ENCODE measurements around the gene RBMS3.

The RBMS3 gene

GRCh38 chr3:29758108-29758433 is 477.2 kb downstream of the RBMS3 start:
- no peaks in the 10 kb centered on the region for H3K27me3 ChIP-seq (ENCODE audit: low read depth, low read length)
- peaks cover 6 to 12% of the 10 kb centered on the region in 2 donors for H3K4me1 ChIP-seq (ENCODE audit: control insufficient read depth in 1 of 2, insufficient read depth in 2 of 2, low read length in 2 of 2)
- peak overlapping the region; percentile 81 for H3K27ac ChIP-seq (ENCODE audit: low read length)
- H3K9me3 ChIP-seq (ENCODE audit: control insufficient read depth in 1 of 2, low read length in 2 of 2), result no peaks in the 10 kb centered on the region
- H3K4me3 ChIP-seq (ENCODE audit: low read depth in 1 of 2, low read length in 2 of 2), result no peak overlapping the region
- H3K36me3 ChIP-seq (ENCODE audit: control insufficient read depth in 1 of 2, insufficient read depth in 2 of 2, low read length in 2 of 2), result no peaks in the 10 kb centered on the region

GRCh38 chr3:29758434-29759322 is 477.8 kb downstream of the RBMS3 start:
- Histone ChIP-seq H3K27me3 (ENCODE audit: low read depth, low read length) (no peaks in the 10 kb centered on the region), H3K27ac (ENCODE audit: low read length) (peak overlapping the region; percentile 81), H3K4me1 (ENCODE audit: control insufficient read depth in 1 of 2, insufficient read depth in 2 of 2, low read length in 2 of 2) (peaks cover 6 to 13% of the 10 kb centered on the region in 2 donors), H3K4me3 (ENCODE audit: low read depth in 1 of 2, low read length in 2 of 2) (peak overlapping the region in 1 of 2 donors; percentile 5), H3K36me3 (ENCODE audit: control insufficient read depth in 1 of 2, insufficient read depth in 2 of 2, low read length in 2 of 2) (no peaks in the 10 kb centered on the region), H3K9me3 (ENCODE audit: control insufficient read depth in 1 of 2, low read length in 2 of 2) (no peaks in the 10 kb centered on the region)

GRCh38 chr3:29759411-29760225 is 478.7 kb downstream of the RBMS3 start:
- Histone ChIP-seq H3K27me3 (ENCODE audit: low read depth, low read length) (no peaks in the 10 kb centered on the region), H3K9me3 (ENCODE audit: control insufficient read depth in 1 of 2, low read length in 2 of 2) (no peaks in the 10 kb centered on the region), H3K36me3 (ENCODE audit: control insufficient read depth in 1 of 2, insufficient read depth in 2 of 2, low read length in 2 of 2) (no peaks in the 10 kb centered on the region), H3K4me3 (ENCODE audit: low read depth in 1 of 2, low read length in 2 of 2) (peak overlapping the region in 1 of 2 donors; percentile 5), H3K27ac (ENCODE audit: low read length) (peak overlapping the region; percentile 81), H3K4me1 (ENCODE audit: control insufficient read depth in 1 of 2, insufficient read depth in 2 of 2, low read length in 2 of 2) (peaks cover 6 to 19% of the 10 kb centered on the region in 2 donors)

GRCh38 chr3:29760226-29760685 is 479.4 kb downstream of the RBMS3 start:
- Histone ChIP-seq H3K36me3 (ENCODE audit: control insufficient read depth in 1 of 2, insufficient read depth in 2 of 2, low read length in 2 of 2) (no peaks in the 10 kb centered on the region), H3K4me3 (ENCODE audit: low read depth in 1 of 2, low read length in 2 of 2) (no peak overlapping the region), H3K4me1 (ENCODE audit: control insufficient read depth in 1 of 2, insufficient read depth in 2 of 2, low read length in 2 of 2) (peaks cover 6 to 19% of the 10 kb centered on the region in 2 donors), H3K27me3 (ENCODE audit: low read depth, low read length) (no peaks in the 10 kb centered on the region), H3K27ac (ENCODE audit: low read length) (peak overlapping the region; percentile 81), H3K9me3 (ENCODE audit: control insufficient read depth in 1 of 2, low read length in 2 of 2) (no peaks in the 10 kb centered on the region)

GRCh38 chr3:29761517-29761916 is 480.6 kb downstream of the RBMS3 start:
- no peaks in the 10 kb centered on the region for H3K27me3 ChIP-seq (ENCODE audit: low read depth, low read length)
- H3K9me3 ChIP-seq (ENCODE audit: control insufficient read depth in 1 of 2, low read length in 2 of 2), result no peaks in the 10 kb centered on the region
- peaks cover 6 to 19% of the 10 kb centered on the region in 2 donors for H3K4me1 ChIP-seq (ENCODE audit: control insufficient read depth in 1 of 2, insufficient read depth in 2 of 2, low read length in 2 of 2)
- no peak overlapping the region for H3K27ac ChIP-seq (ENCODE audit: low read length)
- H3K4me3 ChIP-seq (ENCODE audit: low read depth in 1 of 2, low read length in 2 of 2), result no peak overlapping the region
- H3K36me3 ChIP-seq (ENCODE audit: control insufficient read depth in 1 of 2, insufficient read depth in 2 of 2, low read length in 2 of 2), result no peaks in the 10 kb centered on the region

- Histone ChIP-seq H3K4me3 (ENCODE audit: low read depth in 1 of 2, low read length in 2 of 2) (no peak overlapping the region), H3K27me3 (ENCODE audit: low read depth, low read length) (no peaks in the 10 kb centered on the region), H3K36me3 (ENCODE audit: control insufficient read depth in 1 of 2, insufficient read depth in 2 of 2, low read length in 2 of 2) (no peaks in the 10 kb centered on the region), H3K27ac (ENCODE audit: low read length) (no peak overlapping the region), H3K4me1 (ENCODE audit: control insufficient read depth in 1 of 2, insufficient read depth in 2 of 2, low read length in 2 of 2) (peaks cover 6 to 19% of the 10 kb centered on the region in 2 donors), H3K9me3 (ENCODE audit: control insufficient read depth in 1 of 2, low read length in 2 of 2) (no peaks in the 10 kb centered on the region)
Measured at GRCh38 chr3:29763115-29763514, 482.2 kb downstream of the RBMS3 start.

GRCh38 chr3:29764041-29764440 is 483.2 kb downstream of the RBMS3 start:
- no peaks in the 10 kb centered on the region for H3K9me3 ChIP-seq (ENCODE audit: control insufficient read depth in 1 of 2, low read length in 2 of 2)
- peaks cover 6 to 19% of the 10 kb centered on the region in 2 donors for H3K4me1 ChIP-seq (ENCODE audit: control insufficient read depth in 1 of 2, insufficient read depth in 2 of 2, low read length in 2 of 2)
- H3K36me3 ChIP-seq (ENCODE audit: control insufficient read depth in 1 of 2, insufficient read depth in 2 of 2, low read length in 2 of 2), result no peaks in the 10 kb centered on the region
- H3K27me3 ChIP-seq (ENCODE audit: low read depth, low read length), result no peaks in the 10 kb centered on the region
- no peak overlapping the region for H3K27ac ChIP-seq (ENCODE audit: low read length)
- H3K4me3 ChIP-seq (ENCODE audit: low read depth in 1 of 2, low read length in 2 of 2), result no peak overlapping the region

- H3K27me3 ChIP-seq (ENCODE audit: low read depth, low read length), result no peaks in the 10 kb centered on the region
- H3K9me3 ChIP-seq (ENCODE audit: control insufficient read depth in 1 of 2, low read length in 2 of 2), result no peaks in the 10 kb centered on the region
- no peak overlapping the region for H3K4me3 ChIP-seq (ENCODE audit: low read depth in 1 of 2, low read length in 2 of 2)
- H3K4me1 ChIP-seq (ENCODE audit: control insufficient read depth in 1 of 2, insufficient read depth in 2 of 2, low read length in 2 of 2), result peaks cover 2 to 15% of the 10 kb centered on the region in 2 donors
- H3K27ac ChIP-seq (ENCODE audit: low read length), result no peak overlapping the region
- H3K36me3 ChIP-seq (ENCODE audit: control insufficient read depth in 1 of 2, insufficient read depth in 2 of 2, low read length in 2 of 2), result no peaks in the 10 kb centered on the region
Measured at GRCh38 chr3:29764603-29765254, 483.9 kb downstream of the RBMS3 start.

- Histone ChIP-seq H3K27me3 (ENCODE audit: low read depth, low read length) (no peaks in the 10 kb centered on the region), H3K27ac (ENCODE audit: low read length) (no peak overlapping the region), H3K4me1 (ENCODE audit: control insufficient read depth in 1 of 2, insufficient read depth in 2 of 2, low read length in 2 of 2) (no peaks in the 10 kb centered on the region), H3K4me3 (ENCODE audit: low read depth in 1 of 2, low read length in 2 of 2) (no peak overlapping the region), H3K36me3 (ENCODE audit: control insufficient read depth in 1 of 2, insufficient read depth in 2 of 2, low read length in 2 of 2) (no peaks in the 10 kb centered on the region), H3K9me3 (ENCODE audit: control insufficient read depth in 1 of 2, low read length in 2 of 2) (no peaks in the 10 kb centered on the region)
Measured at GRCh38 chr3:29771602-29772001, 490.7 kb downstream of the RBMS3 start.

- Histone ChIP-seq H3K27ac (ENCODE audit: low read length) (no peak overlapping the region), H3K36me3 (ENCODE audit: control insufficient read depth in 1 of 2, insufficient read depth in 2 of 2, low read length in 2 of 2) (no peaks in the 10 kb centered on the region), H3K27me3 (ENCODE audit: low read depth, low read length) (no peaks in the 10 kb centered on the region), H3K4me3 (ENCODE audit: low read depth in 1 of 2, low read length in 2 of 2) (no peak overlapping the region), H3K9me3 (ENCODE audit: control insufficient read depth in 1 of 2, low read length in 2 of 2) (no peaks in the 10 kb centered on the region), H3K4me1 (ENCODE audit: control insufficient read depth in 1 of 2, insufficient read depth in 2 of 2, low read length in 2 of 2) (no peaks in the 10 kb centered on the region)
Measured at GRCh38 chr3:29772436-29772835, 491.6 kb downstream of the RBMS3 start.

GRCh38 chr3:29773481-29773880 is 492.6 kb downstream of the RBMS3 start:
- Histone ChIP-seq H3K4me1 (ENCODE audit: control insufficient read depth in 1 of 2, insufficient read depth in 2 of 2, low read length in 2 of 2) (no peaks in the 10 kb centered on the region), H3K27ac (ENCODE audit: low read length) (no peak overlapping the region), H3K36me3 (ENCODE audit: control insufficient read depth in 1 of 2, insufficient read depth in 2 of 2, low read length in 2 of 2) (no peaks in the 10 kb centered on the region), H3K9me3 (ENCODE audit: control insufficient read depth in 1 of 2, low read length in 2 of 2) (no peaks in the 10 kb centered on the region), H3K4me3 (ENCODE audit: low read depth in 1 of 2, low read length in 2 of 2) (no peak overlapping the region), H3K27me3 (ENCODE audit: low read depth, low read length) (no peaks in the 10 kb centered on the region)
